Aortic smooth muscle cell (primary cell): Measurements from ENCODE around the gene SLC2A10. TPM values are rescaled to one million over a fixed set of nuclear protein-coding genes. Genes with fewer than 3 reads are reported as not detected.

ENCODE experiments used
- total RNA-seq: library from RNA; depleted of rRNA; stranded (reverse); fragments of >200 nt; gene quantifications from 2 replicates; pipeline ENCODE4 v1.2.3, GENCODE V29; 2014

The SLC2A10 gene
- 40.7 and 40.8 TPM in 2 replicates for total RNA-seq

GRCh38 chr20:46709459-46710152 is at the start of gene SLC2A10:
Gene SLC2A10 (plus strand): TSS chr20:46709649. CDS start chr20:46709737, 88 bp downstream.

GRCh38 chr20:46689082-46689753 is 20.2 kb upstream of the SLC2A10 start, which contains the start of gene TP53RK:
Gene TP53RK (minus strand): TSS chr20:46689444. CDS start chr20:46689414, 30 bp downstream.

Other genes starting within 250 kb of the SLC2A10 start
- 0.25 and 1.8 TPM in 2 replicates for gene ZNF334, start 196.1 kb upstream of the SLC2A10 start, total RNA-seq
- gene OCSTAMP, start 159.0 kb upstream of the SLC2A10 start, total RNA-seq: not detected in 2 replicates
- 1.2 and 1.5 TPM in 2 replicates for gene SLC13A3, start 58.2 kb upstream of the SLC2A10 start, total RNA-seq
- 15.9 and 21.4 TPM in 2 replicates for gene TP53RK, start 20.2 kb upstream of the SLC2A10 start, total RNA-seq
- 0.50 and 1.2 TPM in 2 replicates for gene EYA2, start 185.2 kb downstream of the SLC2A10 start, total RNA-seq